PC-3 (cell line): Measurements from ENCODE around the gene PDE2A.

Experiments
- EZH2 ChIP-seq: fragments of 300-600 bp; sonication (generic); IDR thresholded peaks from one replicate; pipeline ENCODE4 v1.6.1; 2017; ENCODE audit warnings: antibody characterized with exemption, mild to moderate bottlenecking, low read length; ENCODE audit not compliant: unreplicated experiment
- EZH2phosphoT487 ChIP-seq: fragments of 300-600 bp; sonication (generic); IDR thresholded peaks from 2 replicates; pipeline ENCODE4 v1.6.1; 2018; ENCODE audit warnings: mild to moderate bottlenecking, antibody characterized with exemption, low read length, borderline replicate concordance
- TF ChIP-seq, protein P1 (sequence below): fragments of 300-600 bp; sonication (generic); conservative IDR thresholded peaks from 2 replicates; pipeline ENCODE4 v1.5.1; 2017; ENCODE audit warnings: antibody characterized with exemption, low read depth, mild to moderate bottlenecking, low read length

DNA sequence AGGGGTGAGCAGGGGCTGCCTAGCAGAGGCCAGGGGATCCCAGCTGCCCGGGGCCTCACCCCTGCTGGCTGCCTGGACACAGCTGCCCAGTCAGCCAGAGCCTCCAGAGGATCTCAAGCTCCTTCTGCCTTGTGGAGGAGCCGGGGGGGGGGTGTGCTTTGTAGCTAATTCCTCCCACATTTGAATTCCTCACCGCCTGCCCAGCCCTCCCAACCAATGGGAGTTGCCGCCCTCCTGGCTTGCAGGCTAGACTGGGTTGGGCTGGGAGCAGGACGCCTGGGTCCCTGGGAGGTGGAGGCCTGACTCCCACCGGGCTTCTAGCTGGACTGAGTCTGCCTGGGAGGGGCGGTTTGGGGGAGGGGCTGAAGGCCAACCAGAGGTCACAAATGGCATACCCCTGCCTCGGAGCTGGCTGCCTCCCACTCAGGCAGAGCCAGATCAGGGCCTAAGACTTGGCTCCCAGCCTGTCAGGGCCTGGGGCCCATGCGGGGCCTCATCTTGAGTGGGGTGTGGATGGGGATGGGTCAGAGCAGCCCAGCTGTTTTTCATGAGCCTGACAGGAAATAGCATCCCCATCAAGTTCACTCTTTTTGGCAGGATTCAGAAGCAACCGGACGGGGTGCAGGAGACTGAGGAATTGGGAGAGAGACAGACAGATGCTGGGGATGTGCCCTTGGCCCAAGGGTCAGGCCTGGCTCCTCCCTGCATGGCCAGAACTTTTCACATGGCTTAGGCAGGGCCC, 29.2 kb upstream of the PDE2A start:
- TF ChIP-seq, protein P1, sequence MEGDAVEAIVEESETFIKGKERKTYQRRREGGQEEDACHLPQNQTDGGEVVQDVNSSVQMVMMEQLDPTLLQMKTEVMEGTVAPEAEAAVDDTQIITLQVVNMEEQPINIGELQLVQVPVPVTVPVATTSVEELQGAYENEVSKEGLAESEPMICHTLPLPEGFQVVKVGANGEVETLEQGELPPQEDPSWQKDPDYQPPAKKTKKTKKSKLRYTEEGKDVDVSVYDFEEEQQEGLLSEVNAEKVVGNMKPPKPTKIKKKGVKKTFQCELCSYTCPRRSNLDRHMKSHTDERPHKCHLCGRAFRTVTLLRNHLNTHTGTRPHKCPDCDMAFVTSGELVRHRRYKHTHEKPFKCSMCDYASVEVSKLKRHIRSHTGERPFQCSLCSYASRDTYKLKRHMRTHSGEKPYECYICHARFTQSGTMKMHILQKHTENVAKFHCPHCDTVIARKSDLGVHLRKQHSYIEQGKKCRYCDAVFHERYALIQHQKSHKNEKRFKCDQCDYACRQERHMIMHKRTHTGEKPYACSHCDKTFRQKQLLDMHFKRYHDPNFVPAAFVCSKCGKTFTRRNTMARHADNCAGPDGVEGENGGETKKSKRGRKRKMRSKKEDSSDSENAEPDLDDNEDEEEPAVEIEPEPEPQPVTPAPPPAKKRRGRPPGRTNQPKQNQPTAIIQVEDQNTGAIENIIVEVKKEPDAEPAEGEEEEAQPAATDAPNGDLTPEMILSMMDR: no peak
- no peak for TF ChIP-seq EZH2
- TF ChIP-seq EZH2phosphoT487: no peak
